NCI-H526 treated with DMSO at 0.1 percent for 48 hours (cell line): ENCODE measurements around the gene SARS1.
"Not testable (repeated sequence)": the region's sequence is repeated elsewhere in the genome, so short reads cannot be mapped to it uniquely, and the experiment has no call there.

Experiments
- DNase-seq: peaks from one replicate; lab custom pipeline; 2025; lab: John Stamatoyannopoulos, UW

The SARS1 gene

DNA sequence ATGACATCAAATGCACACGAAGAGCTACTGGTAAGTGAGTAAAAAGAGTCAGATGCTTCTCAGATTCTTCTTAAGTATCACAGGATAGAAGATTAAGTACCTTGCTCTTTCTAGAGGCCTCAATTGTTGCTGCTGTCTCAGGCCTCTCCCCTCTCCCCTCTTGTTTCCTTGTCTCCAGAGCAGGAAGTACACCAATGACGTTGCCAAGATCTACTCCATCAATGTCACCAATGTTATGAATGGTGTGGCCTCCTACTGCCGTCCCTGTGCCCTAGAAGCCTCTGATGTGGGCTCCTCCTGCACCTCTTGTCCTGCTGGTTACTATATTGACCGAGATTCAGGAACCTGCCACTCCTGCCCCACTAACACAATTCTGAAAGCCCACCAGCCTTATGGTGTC lies 21.3 kb upstream of the SARS1 start:
- DNase-seq = no peak

GRCh38 chr1:109193653-109194590 lies 19.8 kb upstream of the SARS1 start:
- DNase-seq = peak; percentile 23

DNA sequence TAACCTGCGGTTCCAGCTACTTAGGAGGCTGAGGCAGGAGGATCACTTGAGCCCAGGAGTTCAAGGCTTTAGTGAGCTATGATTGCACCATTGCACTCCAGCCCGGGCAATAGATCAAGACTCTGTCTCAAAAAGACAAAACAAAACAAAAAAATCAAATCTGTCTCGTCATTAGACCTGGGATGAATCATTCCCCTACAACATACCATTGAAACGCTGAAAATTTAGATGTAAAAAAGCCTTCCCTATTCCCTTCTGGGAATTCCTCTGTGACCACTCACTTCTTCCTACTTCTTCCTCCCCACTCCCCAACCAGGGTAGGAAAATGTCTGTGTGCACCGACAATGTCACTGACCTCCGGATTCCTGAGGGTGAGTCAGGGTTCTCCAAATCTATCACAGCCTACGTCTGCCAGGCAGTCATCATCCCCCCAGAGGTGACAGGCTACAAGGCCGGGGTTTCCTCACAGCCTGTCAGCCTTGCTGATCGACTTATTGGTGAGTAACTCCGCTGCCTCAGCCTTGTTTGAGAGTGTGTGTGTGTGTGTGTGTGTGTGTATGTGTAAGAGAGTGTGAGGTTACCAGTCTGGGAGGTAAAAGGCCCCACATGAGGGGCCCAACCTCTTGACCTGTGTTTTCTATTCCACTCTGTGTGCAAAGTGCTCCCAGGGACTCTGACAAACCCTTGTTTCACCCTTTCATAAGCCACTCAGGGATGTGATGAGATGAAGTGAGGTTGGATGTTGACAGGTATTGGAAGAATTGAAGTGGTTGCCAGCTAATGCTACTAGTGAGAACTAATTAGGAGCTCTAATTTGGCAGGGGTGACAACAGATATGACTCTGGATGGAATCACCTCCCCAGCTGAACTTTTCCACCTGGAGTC lies 16.3 kb upstream of the SARS1 start:
- DNase-seq = no peak

GRCh38 chr1:109198043-109198695 lies 15.5 kb upstream of the SARS1 start:
- no peak for DNase-seq

DNA sequence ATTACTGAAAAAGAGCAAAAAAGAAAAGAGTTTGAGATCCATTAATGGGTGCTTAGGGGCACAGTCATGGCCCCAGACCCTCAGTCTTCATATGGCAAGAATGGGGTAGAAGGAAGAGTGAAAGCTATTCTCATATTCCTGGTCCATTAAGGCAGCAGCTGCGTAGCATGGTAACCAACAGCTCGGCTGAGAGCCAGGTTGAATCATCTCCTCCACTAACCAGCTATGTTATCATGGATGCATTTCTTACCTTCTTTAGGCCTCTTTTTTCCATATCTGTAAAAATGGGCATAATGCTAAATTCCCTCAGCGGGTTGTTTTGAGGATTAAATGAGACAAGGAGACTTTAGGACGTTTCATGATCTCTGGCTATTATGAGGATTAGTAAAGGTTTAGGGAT lies 15.0 kb upstream of the SARS1 start:
- no peak for DNase-seq

DNA sequence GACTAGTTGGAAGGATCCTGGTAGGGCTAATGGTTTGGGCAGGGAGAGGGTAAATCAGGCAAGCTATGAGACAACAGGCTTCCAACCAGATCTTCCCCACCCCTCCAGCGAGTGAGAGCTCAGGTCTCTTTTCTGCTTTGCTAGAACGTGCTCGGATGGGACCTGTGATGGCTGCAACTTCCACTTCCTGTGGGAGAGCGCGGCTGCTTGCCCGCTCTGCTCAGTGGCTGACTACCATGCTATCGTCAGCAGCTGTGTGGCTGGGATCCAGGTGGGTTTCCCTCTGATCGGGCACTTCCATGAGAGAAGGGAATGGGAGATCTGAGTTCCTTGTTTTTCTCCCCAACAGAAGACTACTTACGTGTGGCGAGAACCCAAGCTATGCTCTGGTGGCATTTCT lies 14.0 kb upstream of the SARS1 start:
- DNase-seq = no peak

- peak; percentile 7 for DNase-seq
Measured at GRCh38 chr1:109201123-109201703, 12.5 kb upstream of the SARS1 start.

- no peak for DNase-seq
Measured at GRCh38 chr1:109204484-109204883, 9.2 kb upstream of the SARS1 start.

- no peak for DNase-seq
Measured at GRCh38 chr1:109206339-109206738, 7.4 kb upstream of the SARS1 start.

DNA sequence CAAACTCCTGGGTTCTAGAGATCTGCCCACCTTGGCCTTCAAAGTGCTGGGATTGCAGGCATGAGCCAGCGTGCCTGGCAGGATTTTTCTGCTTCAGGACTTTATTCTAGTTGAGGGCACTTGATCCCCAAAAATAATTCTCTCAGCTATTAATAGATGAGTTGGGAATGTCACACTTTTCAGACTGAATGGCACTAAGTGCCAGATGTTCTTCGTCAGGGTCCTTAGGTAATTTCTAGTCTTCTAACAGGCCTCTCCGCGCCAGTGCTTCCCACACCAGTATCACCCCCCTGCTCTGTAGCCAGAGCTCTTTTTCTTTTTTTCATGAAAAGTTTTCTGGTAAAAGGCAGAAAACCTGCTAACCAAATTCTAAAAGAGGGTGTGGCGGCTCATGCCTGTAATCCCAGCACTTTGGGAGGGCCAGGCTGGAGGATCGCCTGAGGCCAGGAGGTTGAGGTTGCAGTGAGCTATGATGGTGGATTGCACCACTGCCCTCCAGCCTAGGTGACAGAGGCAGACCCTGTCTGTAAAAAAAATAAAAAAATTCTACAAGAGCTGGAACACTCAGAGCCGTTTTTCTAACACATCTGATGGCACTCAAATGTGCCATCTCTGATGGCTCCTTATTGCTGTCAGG lies 6.1 kb upstream of the SARS1 start:
- DNase-seq = no peak

GRCh38 chr1:109208394-109208793 lies 5.3 kb upstream of the SARS1 start:
- no peak for DNase-seq

DNA sequence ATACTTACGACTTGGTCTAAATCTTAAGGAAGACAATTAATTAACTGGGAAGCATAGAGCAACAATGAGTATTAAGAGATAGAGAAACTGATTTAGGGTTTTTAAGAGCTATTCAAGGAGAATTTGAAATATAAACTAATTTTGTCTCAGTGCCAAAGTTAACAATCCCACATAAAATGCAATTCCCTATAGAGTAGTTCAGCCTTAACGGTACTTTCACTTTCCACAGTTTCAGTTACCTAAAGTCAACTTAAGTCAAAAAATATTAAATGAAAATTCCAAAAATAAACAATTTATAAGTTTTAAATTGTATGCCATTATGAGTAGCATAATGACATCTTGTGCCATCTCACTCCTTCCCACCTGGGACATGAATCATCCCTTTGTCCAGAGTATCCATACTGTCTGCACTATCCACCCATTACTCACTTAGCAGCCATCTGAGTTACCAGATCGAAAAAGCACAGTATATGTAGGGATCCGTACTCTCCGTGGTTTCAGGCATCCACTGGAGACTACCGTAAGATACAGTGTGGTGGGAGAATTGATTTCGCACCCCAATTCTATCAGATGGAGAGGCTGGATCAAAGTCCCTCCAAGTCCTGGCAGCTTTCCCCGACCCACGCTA lies 4.8 kb upstream of the SARS1 start:
- no peak for DNase-seq

DNA sequence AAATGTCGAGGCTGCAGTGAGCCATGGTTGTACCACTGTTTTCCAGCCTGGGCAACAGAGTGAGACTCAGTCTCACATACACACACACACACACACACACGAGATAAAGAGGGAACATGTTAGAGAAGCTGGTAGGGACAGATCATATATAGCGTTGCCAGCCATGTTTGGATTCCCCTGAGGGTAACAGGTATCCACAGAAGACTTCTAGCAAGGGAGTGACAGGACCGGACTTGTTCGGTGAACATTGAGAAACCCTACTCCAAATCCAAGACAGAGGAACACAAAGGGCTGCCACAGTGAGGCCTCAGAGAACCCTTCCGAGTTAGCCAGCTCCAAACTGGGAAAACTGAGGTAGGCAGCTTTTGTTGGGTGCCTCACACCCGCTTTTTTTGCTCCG lies 3.7 kb upstream of the SARS1 start:
- no peak for DNase-seq

GRCh38 chr1:109213345-109213823 lies 334 bp upstream of the SARS1 start:
- no peak for DNase-seq

DNA sequence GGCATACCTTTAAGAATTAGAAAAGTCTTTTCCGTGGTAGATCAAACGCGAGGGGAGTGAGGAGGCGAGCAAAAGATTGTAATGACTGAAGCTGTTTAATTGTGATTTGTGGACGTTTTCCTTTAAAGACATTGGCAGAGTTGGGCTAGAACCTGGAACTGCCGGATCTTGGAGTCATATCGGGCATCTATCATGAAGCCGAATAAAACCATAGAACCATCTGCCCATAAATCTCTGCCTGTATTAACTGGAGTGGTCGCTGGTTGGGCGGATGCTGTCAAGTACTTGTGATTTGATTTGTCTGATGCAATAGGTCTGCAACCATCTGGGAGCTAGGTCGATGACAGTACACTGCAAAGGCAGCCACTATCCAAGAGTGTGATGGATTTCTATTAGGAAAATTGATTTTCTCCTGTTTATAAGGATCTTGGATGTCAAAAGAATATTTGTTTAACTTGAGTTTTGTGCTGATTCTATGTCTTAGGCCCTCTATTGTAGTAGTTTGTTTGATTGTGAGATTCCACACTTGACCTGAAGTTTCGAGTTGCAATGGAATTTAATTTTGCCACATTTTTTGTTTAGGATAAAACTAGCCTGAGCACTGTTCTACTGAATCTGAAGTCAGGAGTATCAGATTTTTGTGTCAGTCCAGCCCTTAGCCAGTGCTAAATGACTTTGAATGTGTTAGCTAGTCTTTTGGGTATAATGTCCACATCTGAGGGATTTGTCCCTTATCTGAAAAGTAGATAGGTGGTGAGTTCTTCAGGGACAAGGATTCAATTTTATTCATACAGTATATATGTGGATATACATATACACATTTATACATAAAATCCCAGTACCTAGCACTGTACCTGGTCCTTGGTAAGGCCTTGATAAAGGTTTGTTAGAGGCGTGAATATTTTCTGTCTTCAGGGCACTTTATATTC lies 1.2 kb downstream of the SARS1 start:
- DNase-seq = no peak

GRCh38 chr1:109216662-109217061 lies 2.9 kb downstream of the SARS1 start:
- no peak for DNase-seq

DNA sequence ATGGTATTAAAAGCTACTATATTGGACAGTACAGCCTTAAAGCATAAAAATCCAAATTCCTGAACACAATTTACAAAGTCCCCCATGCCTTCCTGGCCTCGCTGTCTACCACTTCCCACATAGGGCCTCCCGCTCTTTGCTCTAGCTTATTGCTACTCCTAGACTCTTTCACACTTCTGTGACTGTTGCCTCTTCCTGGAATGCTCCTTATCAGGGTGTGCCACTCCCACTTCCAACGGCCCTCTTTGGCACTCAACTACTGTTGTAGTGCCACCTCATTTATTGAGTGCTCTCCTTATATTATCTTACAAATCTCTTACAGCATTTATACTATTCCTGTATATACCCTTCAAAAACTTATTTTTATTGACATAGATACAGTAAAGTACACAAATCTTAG lies 4.8 kb downstream of the SARS1 start:
- DNase-seq = no peak

DNA sequence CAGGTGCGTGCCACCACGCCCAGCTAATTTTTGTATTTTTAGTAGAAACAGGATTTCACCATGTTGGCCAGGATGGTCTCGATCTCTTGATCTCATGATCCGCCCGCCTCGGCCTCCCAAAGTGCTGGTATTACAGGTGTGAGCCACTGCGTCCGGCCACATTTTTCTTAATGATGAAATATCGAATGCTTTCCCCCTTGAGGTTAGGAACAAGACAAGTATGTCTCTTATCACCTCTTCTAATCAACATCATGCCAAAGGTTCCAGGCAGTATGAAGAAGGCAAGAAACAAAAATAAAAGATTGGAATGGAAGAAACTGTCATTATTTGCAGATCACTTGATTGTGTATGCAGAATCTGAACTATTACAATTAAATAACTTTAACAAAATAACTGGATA lies 7.5 kb downstream of the SARS1 start:
- DNase-seq = not testable (repeated sequence)

DNA sequence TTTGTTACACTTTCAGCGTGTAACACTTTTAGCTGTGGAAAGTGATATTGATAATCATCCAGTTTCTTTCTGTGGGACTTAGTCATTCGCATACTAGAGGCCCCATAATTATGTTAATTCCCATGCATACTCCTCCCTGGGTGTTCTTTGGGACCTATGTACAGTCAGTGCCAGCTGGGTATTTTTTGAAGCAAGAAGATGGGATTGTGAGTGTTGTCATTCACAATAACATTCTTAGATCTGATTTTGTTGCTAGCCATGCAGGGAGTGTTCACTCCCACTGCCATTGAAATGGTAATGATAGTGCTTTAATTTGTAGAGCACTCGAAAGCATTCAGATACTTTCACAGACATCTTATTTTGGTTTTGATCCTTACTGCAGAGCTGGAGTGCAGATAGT lies 11.6 kb downstream of the SARS1 start:
- no peak for DNase-seq
